ENCODE data around the gene MAN2A2. TPM values are rescaled to one million over a fixed set of nuclear protein-coding genes. Genes with fewer than 3 reads are reported as not detected.

Gene MAN2A2
- total and polyA plus RNA-seq, 8 donors: 2.9 to 286 (median 46.7) TPM

GRCh38 chr15:90947577-90948357, 44.7 kb downstream of the MAN2A2 start:
- intact Hi-C loops (cut with DNase I; ENCODE audit: low total_unique reads): no loop called here
- H3K27me3 ChIP-seq: no peaks in the 10 kb centered on the region
- peaks cover 0 to 6% (median 0%) of the 10 kb centered on the region in 4 donors for H3K4me1 ChIP-seq
- no peak for DNase-seq
- H3K4me3 ChIP-seq: no peak overlapping the region
- H3K9me3 ChIP-seq: no peaks in the 10 kb centered on the region
- TF ChIP-seq CTCF (IDR thresholded peaks at IDR 0.05): no peak
- TF ChIP-seq POLR2A (IDR thresholded peaks at IDR 0.05): no peak
- no peak overlapping the region for H3K27ac ChIP-seq
- peaks cover 90 to 100% (median 100%) of the 10 kb centered on the region in 4 donors for H3K36me3 ChIP-seq
- 88 to 96% (median 92%) methylated on average over 17 to 18 of the region's 18 CpGs for WGBS, 5 donors

GRCh38 chr15:90948506-90948905, 45.4 kb downstream of the MAN2A2 start:
- intact Hi-C loops (cut with DNase I; ENCODE audit: low total_unique reads): no loop called here
- Histone ChIP-seq H3K27me3 (no peaks in the 10 kb centered on the region), H3K36me3 (peaks cover 90 to 100% (median 100%) of the 10 kb centered on the region in 4 donors), H3K9me3 (no peaks in the 10 kb centered on the region), H3K4me1 (peaks cover 0 to 6% (median 0%) of the 10 kb centered on the region in 4 donors), H3K4me3 (no peak overlapping the region), H3K27ac (no peak overlapping the region)
- TF ChIP-seq EP300 (IDR thresholded peaks at IDR 0.05) (no peak), POLR2A (IDR thresholded peaks at IDR 0.05) (no peak), POLR2AphosphoS5 (IDR thresholded peaks at IDR 0.05) (no peak), CTCF (IDR thresholded peaks at IDR 0.05) (no peak)
- DNase-seq: no peak
- 92 to 98% (median 97%) methylated on average over 5 to 8 of the region's 8 CpGs for WGBS, 5 donors

DNA sequence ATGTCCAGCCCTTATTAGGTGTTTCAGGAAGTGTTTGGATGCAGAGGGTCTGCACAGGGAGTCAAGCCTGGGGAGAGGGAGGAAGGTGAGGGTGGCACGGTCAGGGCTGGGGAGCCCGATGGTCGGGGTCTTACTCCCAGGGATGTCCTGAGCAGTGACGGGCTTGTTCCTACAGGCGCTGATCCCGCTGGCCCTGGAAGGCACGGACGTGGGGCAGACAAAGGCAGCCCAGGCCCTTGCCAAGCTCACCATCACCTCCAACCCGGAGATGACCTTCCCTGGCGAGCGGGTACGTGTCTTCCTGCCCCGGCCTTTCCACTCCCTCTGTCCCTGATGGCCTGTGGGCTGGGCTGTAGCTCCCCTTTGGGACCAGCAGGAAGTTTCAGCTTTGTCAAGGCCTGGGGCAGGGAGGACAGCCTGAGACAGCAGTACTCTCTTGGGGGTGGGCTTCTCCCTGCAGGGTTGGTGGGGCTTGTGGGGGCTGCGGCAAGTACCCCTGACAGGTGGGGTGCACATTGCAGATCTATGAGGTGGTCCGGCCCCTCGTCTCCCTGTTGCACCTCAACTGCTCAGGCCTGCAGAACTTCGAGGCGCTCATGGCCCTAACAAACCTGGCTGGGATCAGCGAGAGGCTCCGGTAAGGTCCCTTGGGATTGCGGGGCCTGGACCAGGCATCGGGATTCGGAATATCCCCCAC, 47.0 kb downstream of the MAN2A2 start:
- Histone ChIP-seq H3K27ac (no peak overlapping the region), H3K4me3 (no peak overlapping the region), H3K9me3 (no peaks in the 10 kb centered on the region), H3K36me3 (peaks cover 76 to 90% (median 89%) of the 10 kb centered on the region in 4 donors), H3K4me1 (peaks cover under 1 to 10% (median 5%) of the 10 kb centered on the region in 4 donors), H3K27me3 (no peaks in the 10 kb centered on the region)
- TF ChIP-seq POLR2AphosphoS5 (IDR thresholded peaks at IDR 0.05) (no peak), EP300 (IDR thresholded peaks at IDR 0.05) (no peak), POLR2A (IDR thresholded peaks at IDR 0.05) (no peak), CTCF (IDR thresholded peaks at IDR 0.05) (no peak)
- 92 to 97% (median 94%) methylated on average over 19 to 23 of the region's 23 CpGs for WGBS, 5 donors
- intact Hi-C loops (cut with DNase I; ENCODE audit: low total_unique reads): no loop called here
- no peak for DNase-seq

GRCh38 chr15:90950676-90951075, 47.6 kb downstream of the MAN2A2 start:
- 92 to 98% (median 97%) methylated on average over 6 of the region's 6 CpGs for WGBS, 5 donors
- TF ChIP-seq CTCF (IDR thresholded peaks at IDR 0.05) (no peak), POLR2A (IDR thresholded peaks at IDR 0.05) (no peak), POLR2AphosphoS5 (IDR thresholded peaks at IDR 0.05) (no peak), EP300 (IDR thresholded peaks at IDR 0.05) (no peak)
- peaks cover 71 to 85% (median 84%) of the 10 kb centered on the region in 4 donors for H3K36me3 ChIP-seq

More at GRCh38 chr15:90950676-90951075, 47.6 kb downstream of the MAN2A2 start:
- Histone ChIP-seq H3K9me3 (no peaks in the 10 kb centered on the region), H3K4me3 (no peak overlapping the region), H3K4me1 (peaks cover 6 to 15% (median 10%) of the 10 kb centered on the region in 4 donors), H3K27ac (no peak overlapping the region), H3K27me3 (no peaks in the 10 kb centered on the region)
- intact Hi-C loops (cut with DNase I; ENCODE audit: low total_unique reads): no loop called here
- no peak for DNase-seq

Data from stomach (tissue), 9 donors.